Dendritic cell treated with granulocyte-macrophage colony-stimulating factor and Interleukin-4, amounts not matched to agents 40 ng/mL and 50 ng/mL, for 4 days (primary cell): ENCODE results near the gene MSLN.

Experiments
- H3K27ac Mint-ChIP-seq: one replicate; pipeline ENCODE4 v1.8.0; 2022; ENCODE audit warnings: mild to moderate bottlenecking, mixed read lengths
- H3K27me3 Mint-ChIP-seq: one replicate; pipeline ENCODE4 v1.8.0; 2022; ENCODE audit warnings: mild to moderate bottlenecking, mixed read lengths
- H3K36me3 Mint-ChIP-seq: one replicate; pipeline ENCODE4 v1.8.0; 2022; ENCODE audit warnings: low read depth, mixed read lengths
- H3K4me1 Mint-ChIP-seq: one replicate; pipeline ENCODE4 v1.8.0; 2022; ENCODE audit warnings: low read depth, mixed read lengths
- H3K4me3 Mint-ChIP-seq: one replicate; pipeline ENCODE4 v1.8.0; 2022; ENCODE audit warnings: mild to moderate bottlenecking, moderate library complexity, mixed read lengths
- H3K9me3 Mint-ChIP-seq: one replicate; pipeline ENCODE4 v1.8.0; 2022; ENCODE audit warnings: mixed read lengths
- intact Hi-C: fragments of 100-400 bp; cut with micrococcal nuclease; formaldehyde crosslinking; loops from one replicate; pipeline ENCODE4 v1.15.0; 2022

The MSLN gene

DNA sequence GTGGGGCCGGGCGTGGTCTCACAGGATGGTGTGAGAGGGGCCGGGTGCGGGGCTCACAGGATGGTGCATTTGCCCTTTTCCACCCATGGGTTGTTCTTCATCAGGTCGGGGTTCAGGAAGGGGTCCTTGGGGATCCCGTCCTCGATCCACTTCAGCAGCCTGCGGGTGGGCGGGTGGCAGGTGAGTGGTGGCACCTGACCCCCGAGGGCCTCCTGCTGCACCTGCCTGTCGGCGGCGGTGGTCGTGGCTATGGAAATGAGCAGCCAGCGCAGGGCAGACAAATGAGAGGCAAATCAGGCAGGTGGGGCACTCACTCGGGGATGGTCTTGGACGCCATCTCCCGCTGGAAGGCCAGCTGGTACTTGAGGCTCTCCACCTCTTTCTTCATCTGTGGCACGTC is 38.1 kb downstream of the MSLN start:
- H3K36me3 Mint-ChIP-seq, result peaks cover 13% of the 10 kb centered on the region
- H3K9me3 Mint-ChIP-seq, result no peaks in the 10 kb centered on the region
- intact Hi-C loops, result no loop called here
- H3K4me3 Mint-ChIP-seq, result no peak overlapping the region
- H3K4me1 Mint-ChIP-seq, result no peaks in the 10 kb centered on the region
- H3K27ac Mint-ChIP-seq, result no peak overlapping the region
- H3K27me3 Mint-ChIP-seq, result peaks cover 54% of the 10 kb centered on the region

DNA sequence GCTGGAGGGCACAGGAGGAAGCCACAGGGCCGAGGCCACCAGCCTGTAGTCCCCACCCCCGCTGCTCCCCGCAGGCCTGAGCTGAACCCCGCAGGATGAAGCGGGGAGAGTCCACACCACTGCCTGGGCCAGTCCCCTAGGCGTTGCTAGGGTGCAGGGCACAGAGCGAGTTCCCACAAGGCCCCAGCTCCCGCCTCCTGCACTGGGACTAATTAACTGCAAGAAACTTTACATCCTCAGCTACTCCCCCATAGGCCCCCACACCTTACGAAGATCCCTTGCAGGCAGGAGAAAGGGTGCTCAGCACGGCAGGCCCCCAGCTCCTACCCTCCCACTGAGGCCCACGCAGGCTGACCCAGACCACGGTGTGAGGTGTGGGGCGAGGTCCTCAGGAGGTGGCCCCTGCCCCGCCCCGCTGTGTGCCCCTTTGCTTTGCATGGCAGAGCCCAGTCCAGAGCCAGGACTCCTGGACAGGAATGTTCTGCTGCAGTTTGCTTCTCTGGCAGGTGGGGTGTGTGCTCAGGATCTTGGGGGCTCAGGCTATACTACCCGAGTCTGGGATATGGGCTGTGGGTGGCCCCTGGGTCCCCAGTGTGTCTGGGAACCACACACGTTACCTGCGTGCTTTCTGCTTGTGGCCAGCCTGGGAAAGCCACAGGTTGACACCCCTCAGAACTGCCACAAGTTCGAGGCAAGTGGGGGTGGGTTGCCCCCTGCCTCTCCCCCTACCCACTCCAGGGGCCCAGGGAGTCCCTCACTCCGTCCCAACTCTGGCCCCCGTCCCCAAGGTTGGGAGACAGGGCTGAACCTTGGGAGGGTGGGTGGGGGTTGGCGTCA is 38.8 kb downstream of the MSLN start:
- Mint-ChIP-seq H3K9me3 (no peaks in the 10 kb centered on the region), H3K36me3 (peaks cover 10% of the 10 kb centered on the region), H3K4me3 (no peak overlapping the region), H3K4me1 (no peaks in the 10 kb centered on the region), H3K27me3 (peaks cover 56% of the 10 kb centered on the region), H3K27ac (no peak overlapping the region)
- intact Hi-C loops, result no loop called here

DNA sequence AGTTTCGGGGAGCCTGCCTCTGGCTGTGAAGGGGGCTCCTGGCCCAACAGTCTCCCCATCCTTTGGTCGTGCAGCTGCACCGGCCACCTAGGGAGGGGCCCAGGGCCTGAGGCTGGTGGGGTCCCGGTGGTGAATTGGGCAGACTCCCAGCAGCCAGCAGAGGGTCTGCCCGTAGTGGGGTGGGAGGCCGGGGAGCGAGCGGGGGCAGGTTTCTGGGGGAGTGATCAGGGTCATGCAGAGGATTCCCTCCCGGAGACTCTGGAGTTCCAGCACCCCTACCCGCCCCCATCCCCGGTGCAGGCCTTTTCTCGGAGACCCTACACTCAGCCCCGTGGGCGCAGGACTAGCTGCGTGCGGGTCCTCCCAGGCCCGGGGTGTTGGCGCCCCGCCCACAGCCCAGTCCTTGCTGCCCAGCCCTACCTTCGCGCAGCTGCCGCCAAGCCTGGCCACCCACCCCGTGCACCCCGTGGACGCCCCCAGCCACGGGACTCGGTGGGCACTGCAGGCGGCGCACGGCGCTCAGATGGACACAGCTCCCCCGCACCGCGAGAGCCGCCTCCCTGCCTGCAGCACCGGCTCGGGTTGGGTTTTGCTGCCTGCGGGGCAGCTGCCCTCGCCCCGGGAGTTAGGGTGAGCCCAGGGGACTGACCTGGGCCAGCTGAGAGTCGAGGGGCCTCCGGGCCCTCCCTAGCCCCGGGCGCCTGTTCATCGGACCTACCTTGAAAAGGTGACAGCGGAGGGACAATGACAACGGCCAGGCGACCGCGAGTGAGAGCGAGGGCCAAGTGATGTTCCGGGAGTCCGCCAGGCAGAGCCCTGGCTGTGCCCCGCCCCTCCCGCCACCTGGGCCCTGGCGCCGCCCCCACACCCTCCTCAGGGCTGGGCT is 39.7 kb downstream of the MSLN start, which contains the start of gene GNG13:
Gene GNG13, minus strand, starts transcription at position 787 of the 886 bp plus-strand sequence. CDS start 1,657 bp downstream, outside the sequence.
- no peaks in the 10 kb centered on the region for H3K4me1 Mint-ChIP-seq
- intact Hi-C loops, result no loop called here
- no peak within 1 kb of the TSS for H3K27ac Mint-ChIP-seq
- no peaks in the 10 kb centered on the region for H3K9me3 Mint-ChIP-seq
- no peak within 1 kb of the TSS for H3K4me3 Mint-ChIP-seq
- peaks cover 10% of the 10 kb centered on the region for H3K36me3 Mint-ChIP-seq
- H3K27me3 Mint-ChIP-seq, result peaks cover 56% of the 10 kb centered on the region

DNA sequence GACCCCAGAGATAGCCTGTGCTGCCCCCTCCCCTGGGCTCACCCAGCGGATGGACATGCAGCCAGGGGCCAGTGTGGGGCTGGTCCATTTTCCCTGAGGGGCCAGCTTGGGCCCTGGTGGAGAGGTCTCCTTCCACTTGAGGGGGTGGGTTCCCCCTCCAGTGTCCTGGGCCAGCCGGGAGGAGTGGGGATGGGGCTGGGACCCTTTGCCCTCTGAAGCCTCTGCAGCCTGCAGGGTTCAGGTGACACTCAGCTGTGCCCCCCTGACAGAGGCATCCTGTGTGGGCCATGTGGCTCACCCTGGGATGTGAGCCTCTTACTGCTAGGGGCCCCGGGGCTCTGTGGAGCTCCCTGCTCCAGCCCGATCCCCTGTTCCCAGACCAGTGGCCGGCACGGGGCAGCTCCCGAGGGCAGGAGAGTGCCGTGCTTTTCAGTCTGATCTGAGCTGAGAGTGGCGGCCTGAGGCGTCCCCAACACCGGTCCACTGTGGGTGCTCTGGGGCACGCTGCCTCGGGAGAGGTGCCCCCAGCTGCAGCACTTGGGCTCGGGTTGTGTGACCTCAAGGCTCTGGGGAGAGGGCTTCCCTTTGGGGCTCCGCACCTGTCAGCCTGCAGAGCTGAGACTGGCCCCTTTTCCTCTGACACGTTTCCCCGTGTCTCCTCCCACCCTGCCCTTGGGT is 40.4 kb downstream of the MSLN start:
- peaks cover 2% of the 10 kb centered on the region for H3K4me1 Mint-ChIP-seq
- intact Hi-C loops, result no loop called here
- H3K4me3 Mint-ChIP-seq, result no peak overlapping the region
- peaks cover 56% of the 10 kb centered on the region for H3K27me3 Mint-ChIP-seq
- no peak overlapping the region for H3K27ac Mint-ChIP-seq
- H3K36me3 Mint-ChIP-seq, result peaks cover 10% of the 10 kb centered on the region
- no peaks in the 10 kb centered on the region for H3K9me3 Mint-ChIP-seq

DNA sequence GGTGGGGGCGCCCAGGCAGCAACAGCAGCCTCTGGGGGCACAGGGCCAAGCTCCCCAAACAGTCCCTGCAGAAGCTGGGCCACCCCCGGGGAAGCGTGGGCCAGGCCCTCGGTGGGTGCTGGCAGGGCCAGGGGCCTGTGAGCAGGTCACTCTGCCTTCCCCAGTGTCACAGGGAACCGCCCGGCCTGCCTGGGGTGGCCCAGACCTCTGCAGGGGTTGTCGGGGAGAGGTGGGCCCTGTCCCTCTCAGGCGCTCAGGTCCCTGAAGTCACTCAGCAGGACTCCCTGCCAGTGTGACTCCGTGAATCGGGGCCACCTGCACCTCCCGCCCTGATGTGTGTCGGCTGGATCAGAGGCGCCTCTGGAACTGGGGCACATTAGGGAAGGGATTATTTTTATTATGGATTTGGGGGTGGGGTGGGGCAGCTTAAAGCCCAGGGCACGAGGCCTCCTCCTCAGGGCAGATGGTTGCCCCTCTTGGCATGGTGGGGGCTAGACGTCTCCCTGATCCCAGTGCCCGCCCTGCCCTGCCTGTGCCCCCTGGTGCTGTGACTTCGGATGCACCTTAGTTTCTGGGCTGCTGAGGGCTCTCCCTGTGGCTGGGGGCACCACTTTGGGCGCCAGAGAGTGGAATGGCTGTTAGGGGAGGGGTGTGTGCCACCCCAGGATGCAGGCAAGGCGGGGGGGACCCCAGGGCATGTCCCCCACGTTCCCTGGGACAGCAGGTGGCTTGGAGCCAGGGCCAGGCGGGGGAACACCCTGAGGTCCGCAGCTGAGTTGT is 41.2 kb downstream of the MSLN start:
- Mint-ChIP-seq H3K4me1 (peaks cover 7% of the 10 kb centered on the region), H3K9me3 (no peaks in the 10 kb centered on the region), H3K27ac (no peak overlapping the region), H3K27me3 (peaks cover 56% of the 10 kb centered on the region), H3K4me3 (no peak overlapping the region), H3K36me3 (peaks cover 6% of the 10 kb centered on the region)
- intact Hi-C loops, result no loop called here

DNA sequence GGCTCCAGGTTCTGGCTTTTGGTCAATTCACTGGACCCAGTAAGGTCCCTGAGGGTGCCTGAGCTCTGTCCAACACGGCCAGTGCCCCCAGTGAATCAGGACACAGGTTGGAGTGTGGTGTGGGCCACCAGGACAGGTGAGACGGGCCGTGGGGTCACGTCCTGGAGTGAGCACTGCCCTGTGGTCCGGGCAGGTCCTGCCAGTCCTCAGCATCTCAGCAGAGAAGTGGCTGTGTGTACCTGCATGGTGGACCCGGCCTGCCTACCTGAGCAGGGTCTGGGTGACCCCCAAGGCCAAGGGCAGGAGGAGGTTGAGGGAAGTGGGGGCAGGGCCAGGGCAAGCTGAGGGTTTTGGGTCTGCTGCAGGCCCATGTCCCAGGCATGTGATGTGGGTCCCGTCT is 41.9 kb downstream of the MSLN start:
- H3K27ac Mint-ChIP-seq, result no peak overlapping the region
- H3K27me3 Mint-ChIP-seq, result peaks cover 56% of the 10 kb centered on the region
- peaks cover 7% of the 10 kb centered on the region for H3K4me1 Mint-ChIP-seq
- no peak overlapping the region for H3K4me3 Mint-ChIP-seq
- H3K9me3 Mint-ChIP-seq, result no peaks in the 10 kb centered on the region
- H3K36me3 Mint-ChIP-seq, result peaks cover 5% of the 10 kb centered on the region
- intact Hi-C loops, result no loop called here

DNA sequence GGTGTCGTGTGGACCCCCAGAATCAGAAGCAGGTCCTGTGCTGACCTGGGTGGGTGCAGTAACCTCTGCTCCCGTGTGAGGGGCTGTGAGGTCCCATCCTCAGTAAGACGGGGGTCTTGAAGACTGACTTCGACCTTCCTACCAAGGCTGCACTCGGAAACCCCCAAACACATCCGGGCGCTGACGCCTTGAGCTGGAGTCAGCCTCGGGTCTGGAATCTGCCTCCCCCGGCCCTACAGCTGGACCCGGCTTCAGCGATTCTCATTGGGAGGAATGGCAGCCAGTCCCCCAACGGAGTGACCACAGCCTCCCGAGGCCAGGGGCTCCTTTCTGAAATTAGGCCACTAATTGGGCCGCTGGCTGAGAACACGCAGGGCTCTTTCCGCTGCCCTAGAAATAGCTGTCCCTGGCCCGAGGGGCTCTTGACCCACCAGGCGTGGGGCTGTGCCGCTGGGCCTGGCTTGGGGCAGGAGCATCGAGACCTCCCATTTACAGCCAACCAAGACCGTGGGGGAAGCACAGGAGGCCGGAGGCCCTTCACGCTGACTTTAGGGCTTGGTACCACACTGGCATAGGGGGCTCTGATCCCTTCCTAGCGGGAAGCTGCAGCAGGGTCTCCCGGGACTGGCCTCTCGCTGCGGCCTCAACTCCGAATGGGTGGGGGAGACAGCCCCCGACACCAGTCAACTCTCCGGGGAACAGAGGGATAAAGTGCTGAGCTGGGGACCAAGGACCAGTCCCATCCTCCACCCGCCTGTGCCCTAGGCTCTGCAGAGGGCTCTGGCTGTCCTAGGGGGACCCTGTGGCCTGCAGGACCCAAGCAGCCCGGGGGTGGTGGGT is 42.6 kb downstream of the MSLN start:
- intact Hi-C loops, result no loop called here
- Mint-ChIP-seq H3K36me3 (peaks cover 6% of the 10 kb centered on the region), H3K4me3 (no peak overlapping the region), H3K27ac (no peak overlapping the region), H3K9me3 (no peaks in the 10 kb centered on the region), H3K27me3 (peaks cover 54% of the 10 kb centered on the region), H3K4me1 (peaks cover 13% of the 10 kb centered on the region)

DNA sequence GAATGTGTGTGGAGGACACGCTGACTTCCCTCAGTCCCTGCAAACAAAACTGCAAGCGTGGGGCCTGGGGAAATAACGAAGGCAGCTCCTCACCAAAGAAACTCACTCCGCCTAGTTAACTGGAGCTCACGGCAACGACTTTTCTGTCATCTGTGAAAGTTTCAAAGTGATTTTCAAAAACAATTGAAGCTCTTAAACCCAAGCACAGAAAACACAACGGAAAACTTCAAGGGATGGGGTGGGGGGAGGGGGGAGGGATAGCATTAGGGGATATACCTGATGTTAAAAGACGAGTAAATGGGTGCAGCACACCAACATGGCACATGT is 43.2 kb downstream of the MSLN start:
- no peak overlapping the region for H3K27ac Mint-ChIP-seq
- no peak overlapping the region for H3K4me3 Mint-ChIP-seq
- H3K4me1 Mint-ChIP-seq, result peaks cover 19% of the 10 kb centered on the region
- H3K27me3 Mint-ChIP-seq, result peaks cover 52% of the 10 kb centered on the region
- peaks cover 6% of the 10 kb centered on the region for H3K36me3 Mint-ChIP-seq
- no peaks in the 10 kb centered on the region for H3K9me3 Mint-ChIP-seq
- intact Hi-C loops, result no loop called here

DNA sequence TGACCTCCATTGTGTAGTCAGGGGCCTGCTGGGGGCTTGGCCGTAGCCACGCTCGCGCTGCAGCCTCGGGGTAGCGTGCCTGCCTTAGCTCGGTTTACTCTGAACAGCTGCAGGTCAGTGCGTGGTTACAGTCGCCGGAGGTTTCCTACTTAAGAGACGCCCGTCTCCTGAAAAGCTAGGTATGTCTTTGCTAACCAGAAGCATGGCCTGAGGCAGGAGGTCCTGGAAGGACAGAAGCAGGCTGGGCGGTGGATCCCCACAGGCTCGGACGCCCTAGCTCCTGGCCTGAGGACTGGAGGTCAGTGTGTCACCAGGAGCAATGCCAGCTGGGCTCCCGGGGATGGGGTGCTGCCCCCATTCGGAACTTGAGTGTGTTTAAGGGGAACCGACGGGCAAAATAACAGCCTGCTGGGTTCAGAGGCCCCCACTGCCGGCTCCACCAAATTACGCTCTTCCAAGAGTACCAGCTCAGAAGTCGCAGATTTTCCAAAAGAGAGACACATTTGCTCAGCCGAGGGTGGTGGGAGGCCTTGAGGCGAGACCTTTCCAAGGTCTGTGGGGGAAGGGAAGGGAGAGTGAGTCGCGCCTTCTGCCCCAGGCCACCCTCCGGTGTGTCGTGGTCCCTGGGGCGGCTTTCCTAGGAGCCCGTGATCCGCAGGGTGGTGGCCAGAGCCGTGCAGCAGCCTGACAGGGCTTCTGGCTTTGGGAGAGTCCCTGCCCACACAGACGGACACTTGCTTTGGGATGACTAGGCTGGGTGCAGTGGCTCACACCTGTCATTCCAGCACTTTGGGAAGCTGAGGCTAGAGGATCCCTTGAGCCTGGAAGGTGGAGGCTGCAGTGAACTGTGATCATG is 43.9 kb downstream of the MSLN start:
- H3K4me1 Mint-ChIP-seq, result peaks cover 22% of the 10 kb centered on the region
- peaks cover 45% of the 10 kb centered on the region for H3K27me3 Mint-ChIP-seq
- H3K27ac Mint-ChIP-seq, result no peak overlapping the region
- peaks cover 6% of the 10 kb centered on the region for H3K36me3 Mint-ChIP-seq
- intact Hi-C loops, result no loop called here
- no peak overlapping the region for H3K4me3 Mint-ChIP-seq
- no peaks in the 10 kb centered on the region for H3K9me3 Mint-ChIP-seq

DNA sequence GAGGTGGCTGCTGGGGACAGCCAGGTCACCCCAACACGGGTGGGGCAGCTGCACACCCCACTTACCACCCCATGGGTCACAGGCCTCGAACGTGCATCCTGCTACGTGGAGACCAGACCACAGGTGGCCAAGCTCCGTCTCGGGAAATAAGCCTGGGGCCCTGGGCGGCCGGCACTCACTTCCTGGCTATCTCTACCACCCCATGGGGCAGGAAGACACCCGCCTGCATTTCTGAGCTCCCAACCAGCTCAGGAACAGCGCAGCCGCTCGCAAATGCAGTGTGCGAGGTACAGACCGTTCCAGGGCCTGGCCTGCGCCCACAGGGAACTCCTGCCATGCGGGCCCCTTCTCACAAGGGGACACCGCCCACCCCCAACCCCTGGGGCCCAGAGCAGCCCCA is 44.9 kb downstream of the MSLN start:
- Mint-ChIP-seq H3K4me1 (peaks cover 22% of the 10 kb centered on the region), H3K4me3 (no peak overlapping the region)
- intact Hi-C loops, result no loop called here

DNA sequence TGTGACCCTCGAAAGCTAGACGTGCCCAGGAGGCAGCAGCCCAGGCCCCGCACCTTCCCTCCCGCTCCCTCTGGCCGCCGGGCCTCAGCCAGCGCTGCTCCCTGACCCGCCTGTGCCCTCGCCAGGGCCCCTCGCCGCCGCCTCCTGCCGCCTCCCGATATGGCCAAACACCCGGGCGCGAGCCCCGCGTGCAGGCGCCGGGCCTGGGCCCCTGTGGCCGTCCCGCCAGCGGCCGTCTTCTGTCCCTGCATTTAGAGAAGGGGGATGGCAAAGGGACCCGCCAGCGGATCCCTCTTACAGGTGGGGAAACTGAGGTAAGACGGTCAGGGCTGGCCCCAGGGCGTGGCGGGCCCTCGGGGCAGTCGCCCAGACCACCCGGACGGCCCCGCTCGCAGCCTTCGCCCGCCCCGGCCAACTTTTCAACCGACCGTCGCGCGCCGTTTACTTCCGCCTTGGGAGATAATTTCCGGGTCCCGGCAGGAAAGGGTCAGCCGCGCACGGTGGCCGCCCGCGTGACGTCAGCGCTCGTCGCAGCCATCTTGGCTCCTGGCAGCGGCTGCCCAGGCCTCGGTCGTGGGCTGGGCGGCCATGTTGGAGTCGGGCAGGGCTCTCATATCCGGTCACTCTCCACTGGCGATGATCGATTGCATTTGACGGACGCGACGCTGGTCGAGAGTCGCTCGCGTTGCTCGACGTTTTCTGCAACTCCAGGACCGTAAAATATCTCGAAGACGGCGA is 47.0 kb downstream of the MSLN start:
- H3K4me1 Mint-ChIP-seq, result peaks cover 22% of the 10 kb centered on the region
- no peaks in the 10 kb centered on the region for H3K9me3 Mint-ChIP-seq
- H3K36me3 Mint-ChIP-seq, result peaks cover 6% of the 10 kb centered on the region
- intact Hi-C loops, result no loop called here
- H3K4me3 Mint-ChIP-seq, result peak overlapping the region; percentile 92
- peak overlapping the region; percentile 86 for H3K27ac Mint-ChIP-seq
- peaks cover 38% of the 10 kb centered on the region for H3K27me3 Mint-ChIP-seq

More for the DNA sequence above, 44.9 kb downstream of the MSLN start:
- Mint-ChIP-seq H3K27me3 (peaks cover 42% of the 10 kb centered on the region), H3K9me3 (no peaks in the 10 kb centered on the region), H3K27ac (no peak overlapping the region), H3K36me3 (peaks cover 6% of the 10 kb centered on the region)

DNA sequence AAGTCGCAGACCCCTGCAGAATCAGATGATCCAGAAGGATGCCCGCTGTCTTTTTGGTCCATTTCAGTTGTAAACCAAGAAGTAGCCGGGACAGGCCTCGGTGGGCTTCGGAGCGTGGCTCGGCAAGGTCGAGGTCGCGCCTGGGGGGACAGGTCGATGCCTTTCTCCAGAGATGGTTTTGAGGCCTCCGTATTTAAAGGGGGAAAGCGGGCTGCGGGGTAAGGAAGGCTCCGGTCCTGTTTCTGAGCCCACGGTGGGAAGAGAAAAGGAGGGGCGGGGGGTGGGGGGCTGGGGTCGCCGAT is 47.5 kb downstream of the MSLN start:
- H3K27me3 Mint-ChIP-seq, result peaks cover 38% of the 10 kb centered on the region
- peak overlapping the region; percentile 86 for H3K27ac Mint-ChIP-seq
- peak overlapping the region; percentile 92 for H3K4me3 Mint-ChIP-seq
- intact Hi-C loops, result no loop called here
- H3K9me3 Mint-ChIP-seq, result no peaks in the 10 kb centered on the region
- H3K4me1 Mint-ChIP-seq, result peaks cover 22% of the 10 kb centered on the region
- H3K36me3 Mint-ChIP-seq, result peaks cover 6% of the 10 kb centered on the region
